ENCODE data around the gene TMEM43.

Gene TMEM43

GRCh38 chr3:14123308-14124222, 1.3 kb upstream of the TMEM43 start:
- DNase-seq: no peak

GRCh38 chr3:14124223-14124614, 633 bp upstream of the TMEM43 start:
- DNase-seq: peak; percentile 66

GRCh38 chr3:14125193-14126016, 553 bp downstream of the TMEM43 start:
- DNase-seq: no peak

- no peak for DNase-seq
Measured at GRCh38 chr3:14126017-14126886, 1.4 kb downstream of the TMEM43 start.

GRCh38 chr3:14126887-14127505, 2.1 kb downstream of the TMEM43 start:
- DNase-seq: no peak

- no peak for DNase-seq
Measured at GRCh38 chr3:14127516-14128161, 2.8 kb downstream of the TMEM43 start.

- DNase-seq: no peak
Measured at GRCh38 chr3:14128724-14129123, 3.9 kb downstream of the TMEM43 start.

- no peak for DNase-seq
Measured at GRCh38 chr3:14129296-14129695, 4.4 kb downstream of the TMEM43 start.

GRCh38 chr3:14130230-14130629, 5.4 kb downstream of the TMEM43 start:
- no peak for DNase-seq

GRCh38 chr3:14130707-14131106, 5.9 kb downstream of the TMEM43 start:
- no peak for DNase-seq

- no peak for DNase-seq
Measured at GRCh38 chr3:14131134-14131533, 6.3 kb downstream of the TMEM43 start.

GRCh38 chr3:14132120-14132519, 7.3 kb downstream of the TMEM43 start:
- DNase-seq: no peak

- no peak for DNase-seq
Measured at GRCh38 chr3:14132689-14133088, 7.8 kb downstream of the TMEM43 start.

- DNase-seq: no peak
Measured at GRCh38 chr3:14133188-14133800, 8.4 kb downstream of the TMEM43 start.

- DNase-seq: no peak
Measured at GRCh38 chr3:14133876-14134275, 9.0 kb downstream of the TMEM43 start.

- no peak for DNase-seq
Measured at GRCh38 chr3:14134291-14134690, 9.4 kb downstream of the TMEM43 start.

- no peak for DNase-seq
Measured at GRCh38 chr3:14135581-14135980, 10.7 kb downstream of the TMEM43 start.

- no peak for DNase-seq
Measured at GRCh38 chr3:14137004-14137403, 12.2 kb downstream of the TMEM43 start.

- DNase-seq: no peak
Measured at GRCh38 chr3:14137445-14137844, 12.6 kb downstream of the TMEM43 start.

GRCh38 chr3:14138109-14138877, 13.4 kb downstream of the TMEM43 start:
- DNase-seq: no peak

All from midbrain (tissue), 1 donor.